Measurements from ENCODE around the gene XIRP2.

Gene XIRP2

DNA sequence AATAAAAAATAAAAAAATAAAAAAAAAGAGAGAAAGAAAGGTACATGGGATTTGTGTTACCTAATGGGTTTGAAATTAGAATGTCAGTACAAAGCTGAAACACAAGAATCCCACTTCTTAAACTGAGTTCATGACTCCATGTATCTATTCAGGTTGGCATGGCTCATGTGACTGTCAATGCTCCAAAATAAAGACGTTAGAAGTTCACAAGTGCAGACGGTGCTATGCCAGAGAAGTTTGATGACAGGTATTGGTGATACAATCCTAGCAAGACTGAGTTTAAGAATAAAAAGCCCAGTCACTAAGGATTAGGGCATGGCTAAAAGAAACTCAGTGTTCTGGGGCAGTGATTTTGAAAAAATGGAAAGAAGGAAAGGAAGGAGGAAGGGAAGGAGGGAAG is 254.3 kb downstream of the XIRP2 start:
- TF ChIP-seq ZFX (IDR thresholded peaks at IDR 0.05; ENCODE audit: borderline replicate concordance) = no peak
- TF ChIP-seq, protein P1, sequence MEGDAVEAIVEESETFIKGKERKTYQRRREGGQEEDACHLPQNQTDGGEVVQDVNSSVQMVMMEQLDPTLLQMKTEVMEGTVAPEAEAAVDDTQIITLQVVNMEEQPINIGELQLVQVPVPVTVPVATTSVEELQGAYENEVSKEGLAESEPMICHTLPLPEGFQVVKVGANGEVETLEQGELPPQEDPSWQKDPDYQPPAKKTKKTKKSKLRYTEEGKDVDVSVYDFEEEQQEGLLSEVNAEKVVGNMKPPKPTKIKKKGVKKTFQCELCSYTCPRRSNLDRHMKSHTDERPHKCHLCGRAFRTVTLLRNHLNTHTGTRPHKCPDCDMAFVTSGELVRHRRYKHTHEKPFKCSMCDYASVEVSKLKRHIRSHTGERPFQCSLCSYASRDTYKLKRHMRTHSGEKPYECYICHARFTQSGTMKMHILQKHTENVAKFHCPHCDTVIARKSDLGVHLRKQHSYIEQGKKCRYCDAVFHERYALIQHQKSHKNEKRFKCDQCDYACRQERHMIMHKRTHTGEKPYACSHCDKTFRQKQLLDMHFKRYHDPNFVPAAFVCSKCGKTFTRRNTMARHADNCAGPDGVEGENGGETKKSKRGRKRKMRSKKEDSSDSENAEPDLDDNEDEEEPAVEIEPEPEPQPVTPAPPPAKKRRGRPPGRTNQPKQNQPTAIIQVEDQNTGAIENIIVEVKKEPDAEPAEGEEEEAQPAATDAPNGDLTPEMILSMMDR (IDR thresholded peaks at IDR 0.05) = no peak
- no peak overlapping the region for H3K27ac ChIP-seq

DNA sequence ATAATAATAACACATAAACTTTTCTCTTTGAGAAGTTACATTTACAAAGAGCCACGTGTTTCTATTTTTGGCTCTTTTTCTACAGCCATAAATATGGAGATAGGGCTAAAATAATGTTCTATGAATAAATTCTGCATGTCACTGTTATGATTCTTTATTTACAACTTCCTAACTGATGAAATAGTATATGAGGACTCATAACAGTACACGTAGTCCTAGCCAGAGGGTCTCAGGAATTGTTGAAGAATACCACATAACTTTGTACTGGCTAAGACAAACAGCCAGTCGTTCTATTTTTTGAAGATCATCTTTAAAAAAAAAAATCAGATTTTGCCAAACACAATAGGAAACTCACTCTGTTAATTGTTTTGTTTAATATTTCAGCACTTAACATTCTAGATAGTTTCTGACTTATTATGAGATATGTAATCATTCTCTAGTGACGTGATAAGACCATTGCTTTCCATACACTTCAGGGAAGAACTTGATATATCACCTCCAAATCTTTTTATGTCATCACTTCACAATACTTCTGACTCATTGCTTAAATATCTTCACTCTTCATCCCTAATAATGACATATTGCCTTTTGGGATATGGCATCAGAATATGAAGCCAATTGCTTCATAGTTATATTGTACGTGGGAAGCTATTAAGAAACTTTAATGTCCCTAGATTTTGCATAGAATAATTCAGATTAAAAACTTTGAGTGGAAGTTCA is 256.1 kb downstream of the XIRP2 start:
- H3K27ac ChIP-seq = no peak overlapping the region
- TF ChIP-seq ZFX (IDR thresholded peaks at IDR 0.05; ENCODE audit: borderline replicate concordance) = no peak
- TF ChIP-seq, protein P1 (IDR thresholded peaks at IDR 0.05) = no peak

DNA sequence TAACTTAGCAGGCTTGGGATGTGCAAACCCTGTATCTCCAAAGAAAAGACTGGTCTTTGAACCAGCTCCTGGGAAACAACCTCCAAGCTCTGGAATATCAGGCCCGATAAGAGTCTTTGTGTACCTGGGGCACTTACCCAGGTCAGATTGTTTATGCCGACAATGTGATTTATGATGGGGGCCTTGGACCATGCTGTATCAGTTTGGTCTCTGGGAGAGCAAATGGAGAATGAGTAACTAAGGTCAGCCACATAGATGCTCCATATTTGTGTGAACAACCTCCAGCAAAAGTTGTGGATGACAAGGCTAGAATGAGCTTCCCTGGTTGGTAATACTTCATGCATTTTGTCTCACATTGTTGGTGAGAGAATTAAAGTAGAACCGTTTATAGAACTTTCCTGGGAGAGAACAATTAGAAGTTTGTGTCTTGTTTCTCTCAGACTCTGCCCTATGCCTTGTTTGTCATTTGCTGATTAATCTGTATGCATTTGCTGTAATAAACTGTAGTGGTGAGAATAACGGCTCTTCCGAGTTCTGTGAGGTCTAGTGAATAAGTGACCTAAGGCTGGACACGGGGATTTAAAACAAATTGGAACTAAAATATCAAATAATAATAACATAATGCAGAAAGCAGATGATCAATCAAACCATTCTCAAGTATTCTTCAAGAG is 259.1 kb downstream of the XIRP2 start:
- no peak for TF ChIP-seq ZFX (IDR thresholded peaks at IDR 0.05; ENCODE audit: borderline replicate concordance)
- TF ChIP-seq, protein P1 (IDR thresholded peaks at IDR 0.05) = no peak
- H3K27ac ChIP-seq = no peak overlapping the region

DNA sequence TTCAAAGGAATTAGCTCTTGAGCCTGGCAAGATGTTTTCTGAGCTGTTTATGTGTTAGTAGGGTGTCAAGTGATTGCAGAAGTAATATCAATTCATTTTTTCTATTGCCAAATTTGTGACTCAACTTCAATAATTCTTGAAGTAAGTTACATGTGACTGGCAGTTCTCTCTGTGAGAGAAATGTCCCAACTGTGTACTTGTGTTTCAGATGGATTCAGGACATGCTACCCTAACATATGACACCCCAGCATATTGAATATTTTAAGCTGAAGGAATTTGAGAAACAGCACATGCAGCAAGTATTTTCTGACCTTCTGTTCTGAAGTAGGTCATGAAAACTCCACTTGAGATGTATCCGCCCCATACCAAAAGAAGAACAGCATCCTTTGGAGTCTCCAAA is 263.6 kb downstream of the XIRP2 start:
- TF ChIP-seq, protein P1 (IDR thresholded peaks at IDR 0.05) = no peak
- TF ChIP-seq ZFX (IDR thresholded peaks at IDR 0.05; ENCODE audit: borderline replicate concordance) = no peak
- no peak overlapping the region for H3K27ac ChIP-seq

DNA sequence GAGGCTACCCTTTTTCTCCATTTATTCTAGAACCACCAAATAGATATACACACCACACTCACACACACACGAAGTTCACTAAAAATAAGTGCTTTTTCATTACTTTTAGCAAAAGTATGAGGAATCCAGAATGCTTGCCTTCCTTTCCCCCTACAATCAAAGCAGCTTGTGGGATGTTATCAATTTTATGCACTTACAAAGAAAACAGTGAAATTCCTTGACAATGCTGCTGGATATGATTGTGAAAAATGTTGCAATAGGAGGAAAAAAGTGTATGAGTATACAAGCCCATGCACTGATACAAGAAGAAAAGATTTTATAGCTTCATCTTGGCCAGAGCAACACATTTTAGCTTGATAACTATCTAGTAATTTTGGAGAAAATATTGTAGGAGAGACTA is 269.2 kb downstream of the XIRP2 start:
- TF ChIP-seq ZFX (IDR thresholded peaks at IDR 0.05; ENCODE audit: borderline replicate concordance) = no peak
- TF ChIP-seq, protein P1 (IDR thresholded peaks at IDR 0.05) = no peak
- no peak overlapping the region for H3K27ac ChIP-seq

DNA sequence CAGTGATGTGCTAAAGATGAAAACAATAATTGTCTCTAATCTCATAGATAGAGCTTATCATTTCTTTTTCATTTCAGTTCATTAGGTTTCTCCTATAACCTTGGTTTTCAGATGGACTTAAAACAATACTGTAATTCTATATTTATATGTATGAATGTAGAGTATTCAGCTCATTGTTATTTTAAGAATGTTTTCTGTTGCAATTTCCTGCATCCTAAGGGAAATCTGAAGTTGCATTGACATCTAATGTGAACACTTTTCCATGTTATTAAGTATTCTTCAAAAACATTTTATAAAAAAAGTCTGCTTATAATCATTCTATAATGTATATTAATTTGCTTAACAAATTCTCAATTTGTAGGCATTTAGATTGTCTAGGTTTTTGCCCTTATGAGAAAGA is 288.9 kb downstream of the XIRP2 start:
- TF ChIP-seq ZFX (IDR thresholded peaks at IDR 0.05; ENCODE audit: borderline replicate concordance) = no peak
- TF ChIP-seq, protein P1 (IDR thresholded peaks at IDR 0.05) = no peak
- no peak overlapping the region for H3K27ac ChIP-seq

DNA sequence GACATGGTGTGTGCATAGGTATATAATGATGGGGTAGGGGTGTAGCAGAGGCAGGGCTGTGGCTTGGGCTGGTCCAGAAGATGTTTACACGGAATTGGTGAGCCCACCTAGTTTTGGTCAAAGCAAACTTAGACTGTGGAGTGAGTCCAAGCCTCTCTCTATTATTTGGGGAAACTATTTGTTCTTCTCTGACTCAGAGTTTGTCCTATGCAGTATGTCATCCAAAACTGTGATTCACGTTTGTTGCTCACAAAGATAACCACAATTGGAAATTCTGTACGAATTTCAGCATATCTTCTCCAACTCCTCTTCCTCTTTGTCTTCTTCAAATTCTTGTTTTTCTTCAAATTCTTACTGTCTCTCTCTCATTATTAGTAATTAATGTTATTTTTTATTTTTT is 292.9 kb downstream of the XIRP2 start:
- no peak for TF ChIP-seq ZFX (IDR thresholded peaks at IDR 0.05; ENCODE audit: borderline replicate concordance)
- TF ChIP-seq, protein P1 (IDR thresholded peaks at IDR 0.05) = no peak
- H3K27ac ChIP-seq = no peak overlapping the region
